Psoas muscle (tissue), 8 donors: ENCODE results near the gene NAXD. TPM values are rescaled to one million over a fixed set of nuclear protein-coding genes. Genes with fewer than 3 reads are reported as not detected.

ENCODE experiments used
- ATAC-seq, 4 donors: fragments of 200-7000 bp; cut with Tn5 transposase; one replicate each; pipeline ENCODE4 v1.9.1; 2020; ENCODE audit warnings: moderate library complexity in 3 of 4, mild to moderate bottlenecking in 2 of 4
- DNase-seq, 2 donors: peaks; one replicate each; pipeline ENCODE4 v3.0.0-alpha.2; 2020
- H3K27ac ChIP-seq: fragments of 200-600 bp; one replicate; pipeline ENCODE4 v1.8.0; 2022
- H3K27me3 ChIP-seq, 3 donors: fragments of 200-600 bp in 1 of 3; one replicate each; pipeline versions ENCODE4 v1.6.1 to v1.8.0; 2013 to 2022; ENCODE audit warnings: low read length in 2 of 3, mild to moderate bottlenecking in 2 of 3, moderate library complexity in 1 of 3; ENCODE audit not compliant: insufficient read depth in 3 of 3
- H3K36me3 ChIP-seq, 2 donors: fragments of 200-600 bp in 1 of 2; one replicate each; pipeline versions ENCODE4 v1.6.1 to v1.8.0; 2013 to 2022; ENCODE audit warnings: low read depth in 1 of 2, mild to moderate bottlenecking in 1 of 2, moderate library complexity in 1 of 2; ENCODE audit not compliant: insufficient read depth in 1 of 2
- H3K4me1 ChIP-seq: fragments of 200-600 bp; one replicate; pipeline ENCODE4 v1.8.0; 2022
- H3K4me3 ChIP-seq: fragments of 200-600 bp; one replicate; pipeline ENCODE4 v1.8.0; 2022; ENCODE audit warnings: mild to moderate bottlenecking
- H3K9me3 ChIP-seq: fragments of 200-600 bp; one replicate; pipeline ENCODE4 v1.8.0; 2022
- WGBS, 3 donors: extraction: QIAGEN DNeasy Blood & Tissue Kit; methylation state at CpG; one replicate each; pipeline versions ENCODE4 v1.1.6 to v1.1.7; 2013; 5-methylcytosine and 5-hydroxymethylcytosine counted together
- intact Hi-C, 2 donors: fragments of 100-400 bp; cut with DNase I; formaldehyde crosslinking; loops; one replicate each; pipeline versions ENCODE4 v1.11.0 to v1.14.2; 2022
- polyA plus RNA-seq, 3 donors: library from polyadenylated mRNA; stranded (reverse); fragments of 200-250 nt; gene quantifications; one replicate each; pipeline ENCODE4 v1.2.3, GENCODE V29; 2013
- total RNA-seq, 4 donors: library from RNA; stranded (reverse); fragmentation: NEBNext Ultra II Directional in 2 of 4; extraction: Animal tissue kit (Norgen Biotek cat#: 25700) in 2 of 4; gene quantifications; one replicate each; pipeline versions ENCODE4 v1.2.1 to v1.2.4, GENCODE V29; 2021 to 2023
- TF ChIP-seq, protein P1 (sequence below): fragments of 200-600 bp; IDR thresholded peaks from one replicate; pipeline ENCODE4 v1.8.0; 2022; ENCODE audit warnings: antibody characterized with exemption
- donor health status: healthy with polysubstance abuse.
- donor health status: DM: no; HTN: no; CAD: no; lungs with moderate emphysema.
- donor health status: Bipolar disorder and iron deficiency.
- donor health status: healthy.
- donor health status: DM: yes; HTN: yes; CAD: no.
- donor health status: DM: no; HTN: no; CAD: no.
- donor health status: DM: no; HTN: no; CAD: no.
- donor health status: DM: yes; HTN: yes; CAD: no.

NAXD gene
- total and polyA plus RNA-seq, 7 donors, result 26.0 to 59.2 (median 29.6) TPM

DNA sequence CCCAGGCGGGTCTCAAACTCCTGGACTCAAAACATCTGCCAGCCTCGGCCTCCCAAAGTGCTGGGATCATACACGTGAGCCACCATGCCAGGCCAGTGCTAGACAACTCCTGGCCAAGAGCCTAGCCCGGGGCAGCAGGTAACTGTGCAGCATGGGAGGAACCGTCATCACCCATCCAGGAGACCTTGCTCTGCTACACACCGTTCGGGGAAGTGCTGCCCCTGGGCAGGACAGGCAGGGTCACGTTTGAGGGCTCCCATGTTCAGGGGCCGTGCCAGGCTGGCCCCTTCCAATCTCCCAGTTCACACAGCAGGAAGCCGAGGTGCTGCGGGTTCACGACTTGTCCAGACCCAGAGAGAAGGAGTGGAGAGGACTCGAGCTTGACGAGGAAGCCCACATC, 35.1 kb downstream of the NAXD start:
- TF ChIP-seq, protein P1, sequence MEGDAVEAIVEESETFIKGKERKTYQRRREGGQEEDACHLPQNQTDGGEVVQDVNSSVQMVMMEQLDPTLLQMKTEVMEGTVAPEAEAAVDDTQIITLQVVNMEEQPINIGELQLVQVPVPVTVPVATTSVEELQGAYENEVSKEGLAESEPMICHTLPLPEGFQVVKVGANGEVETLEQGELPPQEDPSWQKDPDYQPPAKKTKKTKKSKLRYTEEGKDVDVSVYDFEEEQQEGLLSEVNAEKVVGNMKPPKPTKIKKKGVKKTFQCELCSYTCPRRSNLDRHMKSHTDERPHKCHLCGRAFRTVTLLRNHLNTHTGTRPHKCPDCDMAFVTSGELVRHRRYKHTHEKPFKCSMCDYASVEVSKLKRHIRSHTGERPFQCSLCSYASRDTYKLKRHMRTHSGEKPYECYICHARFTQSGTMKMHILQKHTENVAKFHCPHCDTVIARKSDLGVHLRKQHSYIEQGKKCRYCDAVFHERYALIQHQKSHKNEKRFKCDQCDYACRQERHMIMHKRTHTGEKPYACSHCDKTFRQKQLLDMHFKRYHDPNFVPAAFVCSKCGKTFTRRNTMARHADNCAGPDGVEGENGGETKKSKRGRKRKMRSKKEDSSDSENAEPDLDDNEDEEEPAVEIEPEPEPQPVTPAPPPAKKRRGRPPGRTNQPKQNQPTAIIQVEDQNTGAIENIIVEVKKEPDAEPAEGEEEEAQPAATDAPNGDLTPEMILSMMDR, result no peak
- Histone ChIP-seq H3K27ac (no peak overlapping the region), H3K9me3 (no peaks in the 10 kb centered on the region), H3K27me3 (no peaks in the 10 kb centered on the region), H3K4me1 (no peaks in the 10 kb centered on the region), H3K36me3 (peaks cover 0 to 35% of the 10 kb centered on the region in 2 donors), H3K4me3 (no peak overlapping the region)
- WGBS, 3 donors, result 86 to 94% (median 89%) methylated on average over 14 of the region's 14 CpGs
- ATAC-seq, result no peak
- intact Hi-C loops, result no loop called here
- peak in 1 of 2 donors; percentile 36 for DNase-seq

DNA sequence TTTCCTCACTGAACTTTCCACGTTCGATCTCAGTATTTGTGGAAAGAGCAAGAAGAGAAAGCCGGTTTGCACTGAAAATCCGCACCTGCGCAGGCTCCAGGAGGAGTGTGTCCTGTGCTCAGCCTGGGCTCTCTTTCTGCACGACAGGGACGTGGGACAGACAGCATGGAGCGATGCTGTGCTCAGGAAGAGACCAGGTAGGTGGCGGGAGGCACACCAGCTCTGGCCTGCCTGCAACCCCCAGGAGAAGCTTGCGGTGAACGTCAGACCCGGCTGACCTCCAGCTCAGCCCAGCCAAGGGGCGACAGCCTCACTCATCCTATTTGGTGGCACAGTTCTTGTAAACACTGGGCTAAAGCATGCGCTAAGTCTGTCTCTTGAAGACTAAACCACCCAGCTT, 35.9 kb downstream of the NAXD start:
- H3K27ac ChIP-seq, result no peak overlapping the region
- H3K4me3 ChIP-seq, result no peak overlapping the region
- H3K27me3 ChIP-seq, result no peaks in the 10 kb centered on the region
- no peaks in the 10 kb centered on the region for H3K4me1 ChIP-seq
- WGBS, 3 donors, result 89 to 92% (median 90%) methylated on average over 14 of the region's 14 CpGs
- TF ChIP-seq, protein P1, result no peak
- no peaks in the 10 kb centered on the region for H3K9me3 ChIP-seq
- DNase-seq (no peak), ATAC-seq (no peak)
- intact Hi-C loops, result no loop called here
- H3K36me3 ChIP-seq, result peaks cover 0 to 40% of the 10 kb centered on the region in 2 donors

DNA sequence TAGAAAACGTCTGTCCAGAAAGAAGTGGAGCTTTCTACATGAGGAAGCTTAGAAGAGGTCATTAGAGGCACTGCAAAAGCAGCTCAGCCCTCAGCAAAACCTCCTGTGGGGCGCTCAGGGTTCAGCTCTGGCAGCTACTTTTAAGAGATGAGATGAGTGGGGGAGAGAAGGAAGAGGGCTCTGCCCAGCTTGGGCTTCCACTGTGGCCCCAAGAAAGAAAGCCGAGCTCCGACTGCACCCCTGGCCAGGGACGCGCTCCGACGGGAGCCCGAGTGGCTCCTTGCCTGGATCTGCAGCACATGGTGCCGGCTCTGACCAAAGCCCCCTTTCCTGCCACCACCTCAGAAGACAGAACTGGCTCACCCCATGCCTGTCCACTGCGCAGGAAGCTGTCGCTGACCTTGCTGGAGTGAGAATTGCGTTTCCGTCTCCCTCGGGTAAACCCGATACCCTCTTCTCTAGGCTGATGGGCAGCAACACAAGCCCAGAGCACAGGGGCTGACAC, 36.4 kb downstream of the NAXD start:
- DNase-seq (peak in 1 of 2 donors; percentile 26), ATAC-seq (no peak)
- H3K9me3 ChIP-seq, result no peaks in the 10 kb centered on the region
- H3K4me1 ChIP-seq, result no peaks in the 10 kb centered on the region
- WGBS, 3 donors, result 76 to 87% (median 86%) methylated on average over 16 of the region's 16 CpGs
- intact Hi-C loops, result no loop called here
- TF ChIP-seq, protein P1, result no peak
- H3K4me3 ChIP-seq, result no peak overlapping the region
- H3K27me3 ChIP-seq, result no peaks in the 10 kb centered on the region
- no peak overlapping the region for H3K27ac ChIP-seq
- peaks cover 0 to 40% of the 10 kb centered on the region in 2 donors for H3K36me3 ChIP-seq

DNA sequence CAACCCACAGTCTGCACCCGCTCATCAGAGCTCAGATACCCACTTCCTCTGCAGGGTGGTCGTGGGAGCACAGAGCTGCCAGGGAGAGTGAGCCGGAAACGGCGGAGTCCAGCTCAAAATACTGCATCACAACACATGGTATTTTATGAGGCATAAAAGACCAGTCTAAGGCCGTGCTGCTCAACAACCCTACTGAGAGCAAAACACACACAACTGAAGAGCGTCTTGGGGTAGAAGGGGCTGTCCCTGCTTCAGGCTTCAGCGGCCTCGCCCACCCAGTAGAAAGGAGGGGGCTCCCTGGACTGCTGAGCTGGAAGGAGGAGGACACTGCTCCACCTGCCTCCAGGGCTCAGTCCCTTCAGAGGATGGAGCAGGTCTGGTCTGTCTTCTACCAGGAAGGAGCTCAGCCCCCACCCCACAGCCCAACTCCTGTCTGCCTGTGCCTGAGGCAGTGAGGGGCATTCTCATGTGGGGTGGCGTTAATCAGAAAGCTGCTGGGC, 36.9 kb downstream of the NAXD start:
- DNase-seq (no peak), ATAC-seq (no peak)
- Histone ChIP-seq H3K27ac (no peak overlapping the region), H3K4me3 (no peak overlapping the region), H3K9me3 (no peaks in the 10 kb centered on the region), H3K27me3 (no peaks in the 10 kb centered on the region), H3K36me3 (peaks cover 0 to 42% of the 10 kb centered on the region in 2 donors), H3K4me1 (no peaks in the 10 kb centered on the region)
- intact Hi-C loops, result no loop called here
- TF ChIP-seq, protein P1, result no peak
- 83 to 92% (median 86%) methylated on average over 10 of the region's 10 CpGs for WGBS, 3 donors

DNA sequence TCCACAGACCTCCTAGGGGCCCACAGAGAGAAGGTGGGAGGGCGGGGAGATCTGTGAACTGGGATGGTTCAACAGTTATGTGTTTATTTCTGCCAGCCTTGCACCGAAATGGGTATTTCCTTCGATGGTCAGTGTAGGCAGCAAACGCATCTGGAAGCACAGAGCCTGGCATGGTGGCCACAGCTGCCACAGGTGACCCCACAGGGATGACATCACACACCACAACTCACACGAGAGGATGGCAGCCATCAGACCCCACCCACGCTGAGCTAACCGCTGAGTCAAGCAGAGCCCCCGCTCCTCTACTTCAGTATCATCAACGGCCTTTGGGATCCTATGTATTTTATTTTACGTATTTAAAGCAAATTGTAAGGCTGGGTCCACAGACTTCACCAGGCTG, 37.4 kb downstream of the NAXD start:
- Histone ChIP-seq H3K4me1 (no peaks in the 10 kb centered on the region), H3K4me3 (no peak overlapping the region), H3K9me3 (no peaks in the 10 kb centered on the region), H3K36me3 (peaks cover 0 to 44% of the 10 kb centered on the region in 2 donors), H3K27me3 (no peaks in the 10 kb centered on the region), H3K27ac (no peak overlapping the region)
- DNase-seq (no peak), ATAC-seq (no peak)
- intact Hi-C loops, result no loop called here
- TF ChIP-seq, protein P1, result no peak
- 79 to 90% (median 87%) methylated on average over 10 of the region's 10 CpGs for whole genome bisulfite sequencing, 3 donors
